ENCODE measurements around the gene PTRH1. TPM values are rescaled to one million over a fixed set of nuclear protein-coding genes. Genes with fewer than 3 reads are reported as not detected.

Gene PTRH1
- total and polyA plus RNA-seq, 2 of the 13 experiments (the other 11 are each of a cell fraction or from before 2014, with no cell fraction given) = 4.0 to 10.4 TPM

DNA sequence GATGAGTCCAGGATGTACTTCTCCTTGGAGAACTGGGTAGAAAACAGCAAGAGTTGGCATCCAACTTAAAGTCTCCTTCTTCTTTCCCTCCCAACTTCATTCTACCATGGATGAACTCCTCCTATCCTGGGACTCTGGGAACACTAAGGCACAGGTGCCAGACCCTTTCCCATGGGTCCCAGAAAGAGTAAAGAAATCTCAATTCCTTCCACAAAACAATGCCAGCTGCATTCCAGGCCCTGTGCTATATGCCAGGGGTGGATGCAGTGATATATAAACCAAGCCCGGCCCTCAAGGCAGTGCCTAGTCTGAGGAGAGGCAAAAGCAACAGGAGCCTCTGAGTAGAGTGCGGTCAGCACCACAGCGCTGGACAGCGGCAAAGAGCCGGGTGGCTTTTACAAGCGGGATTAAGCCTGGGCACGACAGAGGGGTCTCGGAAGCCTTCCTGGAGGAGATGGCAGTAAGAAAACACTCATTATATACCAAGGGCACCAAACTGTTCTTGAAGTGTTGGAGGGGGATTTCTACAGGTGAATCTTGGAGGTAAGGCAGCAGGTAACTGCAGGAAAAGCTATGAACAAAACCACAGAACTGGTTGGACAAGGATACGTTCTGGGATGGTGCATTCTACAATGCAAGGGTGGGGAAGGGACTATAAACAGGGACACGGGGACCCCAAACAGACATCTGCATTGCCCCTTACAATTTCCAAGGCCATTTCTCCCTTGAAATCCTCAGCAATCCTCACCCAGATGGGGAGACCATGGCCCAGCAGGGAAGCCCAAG is 36.0 kb upstream of the PTRH1 start:
- BruUV-seq (replicated peaks) = no TSS peak
- intact Hi-C loops (cut with micrococcal nuclease; ENCODE audit: unreplicated experiment) = no loop called here
- 4% methylated on average over 10 of the region's 10 CpGs for WGBS (ENCODE audit: low lambda C conversion rate)
- H3K9ac ChIP-seq (ENCODE audit: insufficient read depth, low read depth, low read length) = no peak overlapping the region
- peak; percentile 52; the same call in 2 of the 3 replicates for ATAC-seq
- no peaks in the 10 kb centered on the region for H3K36me3 ChIP-seq (replicated peaks in 1 of 2; ENCODE audit: control insufficient read depth in 1 of 2, insufficient read depth in 2 of 2, low read length in 2 of 2)
- no peaks in the 10 kb centered on the region for H3K9me3 ChIP-seq (ENCODE audit: low read length)
- DNase-seq (ENCODE audit: low spot score) = no peak
- H3K4me2 ChIP-seq (ENCODE audit: low read depth, low read length) = no peak overlapping the region
- no peak overlapping the region for H3K4me3 ChIP-seq (replicated peaks in 1 of 3; ENCODE audit: insufficient read depth in 1 of 3, low read depth in 2 of 3, low read length in 3 of 3)
- no peaks in the 10 kb centered on the region for H3K4me1 ChIP-seq (ENCODE audit: insufficient read depth, low read length)
- in situ Hi-C loops (cut with HindIII; ENCODE audit: extremely low pct_ligation_motif_present, low pct_unique_long_range_greater_than_20kb) = no loop called here
- CTCF ChIA-PET (ENCODE audit: low intra/inter-chr PET ratio, low total read pairs) = no interaction called here
- no peaks in the 10 kb centered on the region for H3K79me2 ChIP-seq (ENCODE audit: insufficient read depth, low read length)
- POLR2A ChIA-PET = no interaction called here
- H3K27ac ChIP-seq (ENCODE audit: extremely low read length, insufficient read depth, low read length) = no peak overlapping the region
- peaks cover 3 to 56% of the 10 kb centered on the region in 2 experiments; a peak in 3 of 5 replicates for H3K27me3 ChIP-seq (ENCODE audit: control insufficient read depth in 1 of 2, insufficient read depth in 2 of 2, low read length in 2 of 2)
- H4K20me1 ChIP-seq (ENCODE audit: insufficient read depth, low read length) = no peaks in the 10 kb centered on the region
- H2AFZ ChIP-seq (ENCODE audit: low read length) = no peak overlapping the region
- no peak for FAIRE-seq
- no peak for TF ChIP-seq U2AF1 (optimal IDR thresholded peaks at IDR 0.05; ENCODE audit: low read depth, low read length)
- peak; percentile 96 for TF ChIP-seq MIER2 (CRISPR knock-in tag; IDR thresholded peaks at IDR 0.05)
- TF ChIP-seq, protein P1, sequence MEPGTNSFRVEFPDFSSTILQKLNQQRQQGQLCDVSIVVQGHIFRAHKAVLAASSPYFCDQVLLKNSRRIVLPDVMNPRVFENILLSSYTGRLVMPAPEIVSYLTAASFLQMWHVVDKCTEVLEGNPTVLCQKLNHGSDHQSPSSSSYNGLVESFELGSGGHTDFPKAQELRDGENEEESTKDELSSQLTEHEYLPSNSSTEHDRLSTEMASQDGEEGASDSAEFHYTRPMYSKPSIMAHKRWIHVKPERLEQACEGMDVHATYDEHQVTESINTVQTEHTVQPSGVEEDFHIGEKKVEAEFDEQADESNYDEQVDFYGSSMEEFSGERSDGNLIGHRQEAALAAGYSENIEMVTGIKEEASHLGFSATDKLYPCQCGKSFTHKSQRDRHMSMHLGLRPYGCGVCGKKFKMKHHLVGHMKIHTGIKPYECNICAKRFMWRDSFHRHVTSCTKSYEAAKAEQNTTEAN (CRISPR knock-in tag; conservative IDR thresholded peaks at IDR 0.05) = 0 out of 2 replicates have a peak, but pooled peaks have one; percentile 32
- TF ChIP-seq TRIM24 (CRISPR knock-in tag; IDR thresholded peaks at IDR 0.05) = no peak
- TF ChIP-seq ZBTB42 (CRISPR knock-in tag; IDR thresholded peaks at IDR 0.05) = no peak
- TF ChIP-seq NAIF1 (CRISPR knock-in tag; IDR thresholded peaks at IDR 0.05; ENCODE audit: borderline replicate concordance) = no peak
- no peak for TF ChIP-seq CREM (IDR thresholded peaks at IDR 0.05)
- TF ChIP-seq CREM (CRISPR knock-in tag; IDR thresholded peaks at IDR 0.05) = no peak
- no peak for TF ChIP-seq JUN (CRISPR knock-in tag; IDR thresholded peaks at IDR 0.05)
- TF ChIP-seq ZNF839 (CRISPR knock-in tag; IDR thresholded peaks at IDR 0.05; ENCODE audit: borderline replicate concordance) = no peak
- TF ChIP-seq, protein P2, sequence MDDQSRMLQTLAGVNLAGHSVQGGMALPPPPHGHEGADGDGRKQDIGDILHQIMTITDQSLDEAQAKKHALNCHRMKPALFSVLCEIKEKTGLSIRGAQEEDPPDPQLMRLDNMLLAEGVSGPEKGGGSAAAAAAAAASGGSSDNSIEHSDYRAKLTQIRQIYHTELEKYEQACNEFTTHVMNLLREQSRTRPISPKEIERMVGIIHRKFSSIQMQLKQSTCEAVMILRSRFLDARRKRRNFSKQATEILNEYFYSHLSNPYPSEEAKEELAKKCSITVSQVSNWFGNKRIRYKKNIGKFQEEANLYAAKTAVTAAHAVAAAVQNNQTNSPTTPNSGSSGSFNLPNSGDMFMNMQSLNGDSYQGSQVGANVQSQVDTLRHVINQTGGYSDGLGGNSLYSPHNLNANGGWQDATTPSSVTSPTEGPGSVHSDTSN (CRISPR knock-in tag; IDR thresholded peaks at IDR 0.05; ENCODE audit: borderline replicate concordance) = 0 out of 2 replicates have a peak, but pooled peaks have one; percentile 27
- TF ChIP-seq ZNF512 (CRISPR knock-in tag; IDR thresholded peaks at IDR 0.05) = no peak
- TF ChIP-seq KLF16 (CRISPR knock-in tag; IDR thresholded peaks at IDR 0.05) = 0 out of 4 replicates have a peak, but pooled peaks of 1 of the 2 experiments have one; percentile 24
- TF ChIP-seq FIP1L1 (IDR thresholded peaks at IDR 0.05; ENCODE audit: borderline replicate concordance, insufficient read depth, low read depth, low read length) = no peak
- TF ChIP-seq ZNF607 (CRISPR knock-in tag; IDR thresholded peaks at IDR 0.05; ENCODE audit: borderline replicate concordance) = 0 out of 2 replicates have a peak, but pooled peaks have one; percentile 26
- TF ChIP-seq ZFP82 (CRISPR knock-in tag; IDR thresholded peaks at IDR 0.05; ENCODE audit: borderline replicate concordance) = no peak
